Right ventricle myocardium inferior (tissue), 1 donor: ENCODE measurements around the gene PRKCI. TPM values are rescaled to one million over a fixed set of nuclear protein-coding genes. Genes with fewer than 3 reads are reported as not detected.

Experiments used
- total RNA-seq: library from RNA; stranded (reverse); fragmentation: NEBNext Ultra II Directional; extraction: Animal tissue kit (Norgen Biotek cat#: 25700); gene quantifications from one replicate; pipeline ENCODE4 v1.2.1, GENCODE V29; 2021
- donor health status: DM: no; HTN: yes; CAD: no; lungs with severe emphysema.

Gene PRKCI
- total RNA-seq, 1 donor from 2014 or later: 17.2 TPM

Other genes with a start within 250 kb of the PRKCI start
- 1.2 TPM for gene GPR160, start 184.4 kb upstream of the PRKCI start, total RNA-seq
- 46.8 TPM for gene PHC3, start 40.7 kb upstream of the PRKCI start, total RNA-seq
- gene SKIL, start 135.3 kb downstream of the PRKCI start, total RNA-seq: 14.2 TPM
- 2.7 TPM for gene CLDN11, start 196.4 kb downstream of the PRKCI start, total RNA-seq